Amniotic epithelial cell (primary cell): ENCODE data around the gene DDIT4.
"Not testable (repeated sequence)": the region's sequence is repeated elsewhere in the genome, so short reads cannot be mapped to it uniquely, and the experiment has no call there.

Experiments
- DNase-seq: peaks from one replicate; pipeline ENCODE4 v3.0.0-alpha.2; 2010; ENCODE audit warnings: low read depth

DDIT4 gene

DNA sequence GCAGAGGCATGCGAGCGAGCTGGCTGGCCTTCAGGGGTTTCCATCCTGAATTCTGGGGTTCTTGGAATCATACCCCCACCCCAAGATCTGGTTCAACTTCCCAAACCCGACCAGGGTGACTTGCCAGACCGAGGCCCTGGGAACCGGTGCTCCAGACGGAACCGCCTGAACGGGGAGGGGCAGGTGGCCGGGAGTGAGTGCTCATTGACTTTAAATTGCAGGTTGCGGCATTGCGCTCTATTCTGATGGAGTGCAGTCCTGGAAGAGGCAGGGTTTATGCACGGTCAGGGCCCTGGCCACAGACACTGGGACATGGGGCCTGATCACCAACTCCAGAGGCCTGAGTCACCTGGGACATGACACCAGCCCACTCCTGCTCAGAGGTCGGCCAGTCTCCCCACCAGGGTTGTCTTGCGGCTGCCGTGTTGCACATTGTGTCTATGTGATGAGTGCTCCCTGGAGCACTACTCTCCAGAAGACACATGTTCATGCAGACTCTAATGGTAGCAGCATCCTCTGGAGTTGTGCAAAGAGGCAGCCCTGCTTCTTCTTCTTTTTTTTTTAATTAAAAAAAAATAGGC, 5.8 kb upstream of the DDIT4 start:
- DNase-seq: no peak

DNA sequence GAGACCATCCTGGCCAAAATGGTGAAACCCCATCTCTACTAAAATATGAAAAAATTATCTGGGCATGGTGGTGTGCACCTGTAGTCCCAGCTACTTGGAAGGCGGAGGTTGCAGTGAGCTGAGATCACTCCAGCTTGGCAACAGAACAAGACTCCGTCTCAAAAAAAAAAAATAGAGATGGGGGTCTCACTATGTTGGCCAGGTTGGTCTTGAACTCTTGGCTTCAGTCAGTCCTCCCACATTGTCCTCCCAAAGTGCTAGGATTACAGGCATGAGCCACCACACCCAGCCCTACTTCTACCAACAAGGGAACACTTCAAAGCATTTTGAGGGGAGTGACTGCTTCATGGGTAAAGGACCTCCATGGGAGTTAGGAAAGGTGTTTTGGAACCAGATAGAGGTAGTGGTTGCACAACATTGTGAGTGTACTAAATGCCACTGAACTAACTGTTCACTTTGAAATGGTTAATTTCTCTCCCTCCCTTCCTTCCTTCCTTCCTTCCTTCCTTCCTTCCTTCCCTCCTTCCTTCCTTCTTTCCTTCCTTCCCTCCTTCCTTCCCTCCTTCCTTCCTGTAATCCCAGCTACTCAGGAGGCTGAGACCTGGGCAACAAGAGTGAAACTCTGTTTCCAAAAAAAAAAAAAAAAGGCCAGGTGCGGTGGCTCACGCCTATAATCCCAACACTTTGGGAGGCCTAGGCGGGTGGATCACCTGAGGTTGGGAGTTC, 5.1 kb upstream of the DDIT4 start:
- not testable (repeated sequence) for DNase-seq

DNA sequence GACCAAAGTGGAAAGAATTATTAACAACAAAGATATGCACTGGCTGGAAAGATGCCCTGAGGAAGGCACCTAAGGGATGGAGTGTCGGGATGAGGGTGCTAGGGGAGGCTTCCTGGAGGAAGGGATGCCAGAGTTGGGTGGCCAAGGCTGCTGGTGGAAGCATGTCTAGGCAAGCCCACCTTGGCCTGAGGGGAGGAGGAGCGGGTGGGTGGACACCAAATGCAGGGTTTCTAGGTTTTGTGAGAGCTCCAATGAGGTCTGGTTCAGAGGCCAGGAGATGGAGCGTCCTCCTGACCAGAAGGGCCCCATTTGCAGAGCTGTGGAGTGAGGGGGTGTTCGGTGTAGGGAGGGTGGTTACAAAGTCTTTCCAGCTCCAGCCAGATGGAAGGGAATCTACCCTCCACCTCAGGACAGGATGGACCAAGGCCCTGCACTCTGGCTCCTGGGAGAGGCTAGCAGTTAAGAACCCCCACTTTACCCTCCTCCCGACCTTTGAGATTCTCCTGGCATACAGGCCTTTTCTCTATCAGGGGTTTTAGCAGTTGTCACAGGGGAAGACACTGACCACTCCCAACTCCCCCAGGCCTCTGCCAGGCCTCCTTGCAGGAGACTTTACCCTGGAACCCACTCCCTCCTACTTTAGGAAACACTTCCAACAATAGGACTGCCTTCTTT, 3.0 kb upstream of the DDIT4 start:
- DNase-seq: no peak

GRCh38 chr10:72272689-72273409, 875 bp upstream of the DDIT4 start:
- DNase-seq: peak; percentile 98

- DNase-seq: no peak
Measured at GRCh38 chr10:72274213-72274729, 547 bp downstream of the DDIT4 start.

DNA sequence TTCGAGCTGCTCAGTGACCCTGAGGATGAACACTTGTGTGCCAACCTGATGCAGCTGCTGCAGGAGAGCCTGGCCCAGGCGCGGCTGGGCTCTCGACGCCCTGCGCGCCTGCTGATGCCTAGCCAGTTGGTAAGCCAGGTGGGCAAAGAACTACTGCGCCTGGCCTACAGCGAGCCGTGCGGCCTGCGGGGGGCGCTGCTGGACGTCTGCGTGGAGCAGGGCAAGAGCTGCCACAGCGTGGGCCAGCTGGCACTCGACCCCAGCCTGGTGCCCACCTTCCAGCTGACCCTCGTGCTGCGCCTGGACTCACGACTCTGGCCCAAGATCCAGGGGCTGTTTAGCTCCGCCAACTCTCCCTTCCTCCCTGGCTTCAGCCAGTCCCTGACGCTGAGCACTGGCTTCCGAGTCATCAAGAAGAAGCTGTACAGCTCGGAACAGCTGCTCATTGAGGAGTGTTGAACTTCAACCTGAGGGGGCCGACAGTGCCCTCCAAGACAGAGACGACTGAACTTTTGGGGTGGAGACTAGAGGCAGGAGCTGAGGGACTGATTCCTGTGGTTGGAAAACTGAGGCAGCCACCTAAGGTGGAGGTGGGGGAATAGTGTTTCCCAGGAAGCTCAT, 1.1 kb downstream of the DDIT4 start:
- peak; percentile 67 for DNase-seq

DNA sequence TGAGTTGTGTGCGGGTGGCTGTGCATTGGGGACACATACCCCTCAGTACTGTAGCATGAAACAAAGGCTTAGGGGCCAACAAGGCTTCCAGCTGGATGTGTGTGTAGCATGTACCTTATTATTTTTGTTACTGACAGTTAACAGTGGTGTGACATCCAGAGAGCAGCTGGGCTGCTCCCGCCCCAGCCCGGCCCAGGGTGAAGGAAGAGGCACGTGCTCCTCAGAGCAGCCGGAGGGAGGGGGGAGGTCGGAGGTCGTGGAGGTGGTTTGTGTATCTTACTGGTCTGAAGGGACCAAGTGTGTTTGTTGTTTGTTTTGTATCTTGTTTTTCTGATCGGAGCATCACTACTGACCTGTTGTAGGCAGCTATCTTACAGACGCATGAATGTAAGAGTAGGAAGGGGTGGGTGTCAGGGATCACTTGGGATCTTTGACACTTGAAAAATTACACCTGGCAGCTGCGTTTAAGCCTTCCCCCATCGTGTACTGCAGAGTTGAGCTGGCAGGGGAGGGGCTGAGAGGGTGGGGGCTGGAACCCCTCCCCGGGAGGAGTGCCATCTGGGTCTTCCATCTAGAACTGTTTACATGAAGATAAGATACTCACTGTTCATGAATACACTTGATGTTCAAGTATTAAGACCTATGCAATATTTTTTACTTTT, 1.8 kb downstream of the DDIT4 start:
- peak; percentile 47 for DNase-seq

DNA sequence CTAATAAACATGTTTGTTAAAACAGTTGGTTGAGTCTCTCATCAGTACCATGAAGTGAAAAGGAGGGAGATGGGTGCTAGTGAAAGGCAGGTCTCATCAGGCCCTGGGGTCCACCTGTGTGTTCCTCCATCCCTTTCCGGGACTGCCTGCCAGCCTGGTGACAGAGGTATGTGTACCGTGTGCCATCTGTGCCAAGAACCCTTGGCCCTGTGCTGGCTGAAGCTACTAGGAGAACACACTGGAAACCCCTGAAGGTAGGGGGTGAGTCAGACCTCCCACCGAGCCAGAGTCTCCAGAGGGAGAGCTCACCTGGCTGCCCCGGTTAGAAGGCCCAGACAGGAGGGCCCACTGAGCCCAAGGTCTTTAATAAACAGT, 2.3 kb downstream of the DDIT4 start:
- DNase-seq: peak; percentile 35

- peak; percentile 94 for DNase-seq
Measured at GRCh38 chr10:72276421-72277339, 3.0 kb downstream of the DDIT4 start.

GRCh38 chr10:72277340-72277995, 3.7 kb downstream of the DDIT4 start:
- DNase-seq: peak; percentile 82

DNA sequence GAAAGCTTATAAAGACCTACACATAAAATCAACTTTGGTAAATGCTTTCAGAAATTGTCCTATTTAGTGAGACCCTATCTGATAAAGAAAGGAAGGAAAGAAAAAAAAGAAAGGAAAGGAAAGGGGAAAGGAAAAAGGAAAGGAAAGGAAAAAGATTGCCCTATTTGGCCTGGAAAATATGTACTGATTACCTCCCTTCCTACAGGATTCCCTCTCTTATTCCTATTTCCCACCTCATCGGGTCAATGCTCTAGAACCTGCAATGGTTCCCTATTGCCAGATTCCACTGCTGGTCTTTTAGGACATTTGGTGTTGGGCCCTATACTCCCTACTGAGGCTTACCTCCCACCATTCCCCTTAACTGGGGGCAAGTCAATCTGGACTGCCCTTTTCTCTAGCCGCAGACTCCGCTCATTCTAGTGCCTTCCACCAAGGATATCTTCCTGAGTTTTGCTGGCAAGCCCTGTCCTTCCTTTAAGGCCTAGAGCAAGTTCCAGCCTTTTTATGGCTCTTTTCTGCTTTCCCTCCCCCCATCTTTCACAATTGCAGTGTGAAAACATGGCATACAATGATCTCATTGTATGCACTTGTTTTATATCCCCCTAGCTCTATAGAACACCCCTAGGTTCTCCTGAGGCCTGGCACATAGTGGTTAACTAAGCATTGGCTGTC, 4.4 kb downstream of the DDIT4 start:
- peak; percentile 68 for DNase-seq

DNA sequence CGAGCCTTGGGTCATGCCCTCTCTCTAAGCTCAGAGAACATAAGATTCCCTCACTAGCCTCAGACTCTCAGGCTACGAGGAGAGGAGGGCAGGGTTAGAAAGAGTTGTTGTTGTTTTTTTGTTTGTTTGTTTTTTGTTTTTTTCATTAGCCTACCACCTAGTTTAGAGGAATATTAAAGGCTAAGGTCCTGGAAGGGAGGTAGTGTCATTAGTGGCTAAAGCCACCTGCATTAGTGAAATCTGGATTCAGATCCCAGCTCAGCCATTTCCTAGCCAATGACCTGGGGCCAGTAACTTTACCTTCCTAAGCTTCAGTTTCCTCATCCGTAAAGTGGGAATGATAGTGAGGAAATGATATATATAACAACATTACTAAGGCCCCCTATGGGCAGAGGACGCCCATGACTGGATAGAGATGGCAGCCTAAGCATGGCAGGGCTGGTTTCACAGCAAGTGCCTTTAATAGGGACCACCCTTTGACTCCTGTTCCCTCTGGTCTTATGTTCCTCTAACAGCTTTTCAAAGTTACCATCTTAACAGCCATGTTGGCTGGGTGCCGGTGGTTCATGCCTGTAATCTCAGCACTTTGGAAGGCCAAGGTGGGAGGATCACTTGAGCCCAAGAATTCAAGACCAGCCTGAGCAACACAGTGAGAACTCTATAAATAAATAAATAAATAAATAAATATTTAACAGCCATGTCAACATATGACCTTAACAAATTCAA, 5.1 kb downstream of the DDIT4 start:
- DNase-seq: no peak

DNA sequence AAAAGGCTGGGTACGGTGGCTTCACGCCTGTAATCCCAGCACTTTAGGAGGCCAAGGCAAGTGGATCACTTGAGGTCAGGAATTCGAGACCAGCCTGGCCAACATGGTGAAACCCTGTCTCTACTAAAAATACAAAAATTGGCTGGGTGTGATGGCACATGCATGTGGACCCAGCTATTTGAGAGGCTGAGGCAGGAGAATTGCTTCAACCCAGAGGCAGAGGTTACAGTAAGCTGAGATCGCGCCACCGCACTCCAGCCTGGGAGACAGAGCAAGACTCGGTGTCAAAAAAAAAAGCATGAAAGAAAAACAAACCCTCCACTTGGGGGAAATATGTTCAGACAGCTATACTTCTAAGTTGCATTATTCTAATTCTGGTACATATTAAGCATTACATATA, 5.9 kb downstream of the DDIT4 start:
- not testable (repeated sequence) for DNase-seq

DNA sequence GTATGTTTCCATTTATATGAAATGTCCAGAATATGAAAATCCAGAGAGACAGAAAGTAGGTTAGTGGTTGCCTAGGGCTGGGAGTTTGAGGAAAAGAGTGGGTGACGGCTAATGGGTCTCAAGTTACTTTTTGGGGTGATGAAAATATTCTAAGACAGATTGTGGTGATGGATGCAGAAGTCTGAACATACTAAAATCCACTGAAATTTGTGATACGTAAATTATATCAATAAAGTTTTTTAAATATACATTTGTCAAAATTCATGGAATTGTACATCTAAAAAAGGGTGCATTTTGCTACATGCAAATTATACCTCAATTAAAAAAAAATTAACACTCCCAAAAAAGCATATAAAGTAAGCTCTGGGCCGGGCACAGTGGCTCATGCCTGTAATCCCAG, 9.4 kb downstream of the DDIT4 start:
- DNase-seq: no peak

DNA sequence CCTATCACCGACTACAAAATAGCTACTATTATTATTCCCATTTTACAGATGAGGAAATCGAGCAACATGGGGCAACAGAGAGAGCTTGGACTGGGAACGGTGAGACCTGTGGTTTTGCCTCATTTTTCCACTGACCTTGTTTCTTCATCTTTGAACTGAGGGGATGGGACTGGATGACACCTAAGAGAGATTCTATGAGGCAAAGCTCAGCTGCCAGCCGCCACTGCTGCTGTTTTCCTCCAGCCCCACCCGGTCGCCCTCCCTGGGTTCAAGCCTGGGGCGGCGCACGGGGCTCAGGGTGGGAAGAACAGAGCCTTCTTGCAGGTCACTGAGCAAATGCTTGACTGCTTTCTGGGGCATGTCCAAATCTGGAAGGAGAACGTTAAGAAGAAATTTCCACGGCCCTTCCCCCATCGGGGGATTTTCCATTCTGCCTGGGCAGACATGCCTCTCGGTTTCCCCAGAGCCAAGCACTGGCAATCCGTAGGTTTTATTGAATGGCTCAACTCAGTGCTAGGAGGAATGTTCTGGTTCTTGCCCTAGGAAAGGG, 12.3 kb downstream of the DDIT4 start:
- peak; percentile 75 for DNase-seq

DNA sequence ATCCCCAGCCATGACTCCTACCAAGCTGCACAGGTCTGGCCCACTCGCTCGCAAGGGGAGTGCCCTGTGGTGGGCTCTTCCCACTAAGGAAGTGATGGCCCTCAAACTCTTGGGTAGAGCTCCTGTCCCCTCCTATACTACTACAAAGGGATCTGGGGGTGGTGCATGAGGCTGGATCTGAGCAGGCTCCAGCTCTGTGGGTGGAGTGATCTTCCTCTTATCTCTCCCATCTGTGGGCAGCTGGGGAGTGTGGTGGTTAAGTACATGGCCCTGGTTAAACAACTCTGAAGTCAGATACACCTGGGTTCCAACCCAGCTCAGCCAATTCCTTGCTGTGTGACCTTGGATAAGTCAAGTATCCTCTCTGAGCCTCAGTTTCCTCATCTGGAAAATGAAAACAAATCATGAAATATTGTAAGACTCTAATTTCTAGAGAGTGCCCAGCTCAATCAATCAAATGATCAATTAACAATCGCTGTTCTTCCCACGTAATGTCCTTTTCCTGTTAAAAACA, 17.4 kb downstream of the DDIT4 start:
- DNase-seq: peak; percentile 46

DNA sequence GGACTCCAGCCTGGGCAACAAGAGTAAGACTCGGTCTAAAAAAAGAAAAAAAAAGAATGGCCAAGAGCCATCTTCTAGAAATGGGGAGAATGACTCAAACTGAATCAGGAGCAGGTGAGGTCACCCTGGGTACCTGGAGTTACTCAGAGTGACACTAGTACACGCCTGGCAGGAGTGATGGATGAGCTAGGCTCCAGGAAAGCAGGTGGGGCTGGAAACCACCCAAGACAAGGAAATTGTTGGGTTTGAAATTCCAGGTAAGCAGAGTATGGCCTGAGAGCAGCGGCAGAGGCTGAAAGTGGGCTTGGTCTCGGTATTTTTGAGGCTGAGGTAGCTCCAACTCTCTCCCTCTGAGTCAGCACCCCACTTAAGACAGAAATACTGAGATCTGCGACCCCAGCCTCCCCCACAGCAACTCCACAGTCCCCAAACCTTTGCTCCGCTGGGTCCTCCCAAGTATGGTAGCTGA, 18.5 kb downstream of the DDIT4 start:
- DNase-seq: peak; percentile 47

- no peak for DNase-seq
Measured at GRCh38 chr10:72295330-72295910, 21.7 kb downstream of the DDIT4 start.
